HepG2 (cell line): ENCODE results near the gene DCP1B. TPM values are rescaled to one million over a fixed set of nuclear protein-coding genes. Genes with fewer than 3 reads are reported as not detected.
A peak's percentile ranks its signal among the peaks of the same experiment; 100 is the strongest.

Experiments
- ATAC-seq: fragments of 200-7000 bp; cut with Tn5 transposase; 3 replicates; pipeline ENCODE4 v1.9.1; 2020; ENCODE audit warnings: mild to moderate bottlenecking, moderate library complexity
- BruUV-seq: library from RNA; stranded (reverse); fragments of 400-500 nt; replicated peaks from 2 replicates; lab custom pipeline; 2021; lab: Mats Ljungman, UMichigan
- CTCF ChIA-PET: fragments of 300-600 bp; formaldehyde crosslinking; extraction: SDS; loops from one replicate; lab custom pipeline; 2021; ENCODE audit warnings: low total read pairs, inconsistent platforms, low intra/inter-chr PET ratio; lab: Yijun Ruan, JAX
- POLR2A ChIA-PET: fragments of 350-600 bp; sonication (Branson Sonifier 250); formaldehyde crosslinking; loops from one replicate; lab custom pipeline; 2020; ENCODE audit warnings: antibody characterized with exemption, inconsistent platforms; lab: Yijun Ruan, JAX
- DNase-seq: peaks from one replicate; pipeline ENCODE4 v3.0.0-alpha.2; 2015; ENCODE audit warnings: low spot score
- FAIRE-seq: peaks from 3 replicates; lab custom pipeline; 2011; peaks lifted over from hg19 to GRCh38; lab: Jason Lieb, UNC
- H2AFZ ChIP-seq: one replicate; pipeline ENCODE4 v1.6.1; 2011; ENCODE audit warnings: low read length, inconsistent platforms
- H3K27ac ChIP-seq: fragments of 300-600 bp; 3 replicates; pipeline ENCODE4 v1.8.0; 2011; ENCODE audit warnings: mixed run types, mild to moderate bottlenecking, mixed read lengths, low read length, inconsistent platforms; ENCODE audit not compliant: insufficient read depth; ENCODE audit errors: extremely low read length
- H3K27me3 ChIP-seq, 2 experiments: fragments of 200-600 bp in 1 of 2; 2 replicates in 1 of 2; 3 replicates in 1 of 2; pipeline versions ENCODE4 v1.6.0 to v1.8.0; 2011; ENCODE audit warnings: low read length in 2 of 2, mild to moderate bottlenecking in 2 of 2, moderate library complexity in 2 of 2, inconsistent platforms in 1 of 2; ENCODE audit not compliant: insufficient read depth in 2 of 2, control insufficient read depth in 1 of 2
- H3K36me3 ChIP-seq, 2 experiments: fragments of 200-600 bp in 1 of 2; replicated peaks in 1 of 2; 2 replicates in 1 of 2; 3 replicates in 1 of 2; pipeline versions ENCODE4 v1.5.1 to v1.8.0; 2011; ENCODE audit warnings: low read length in 2 of 2, inconsistent platforms in 1 of 2; ENCODE audit not compliant: insufficient read depth in 2 of 2, control insufficient read depth in 1 of 2
- H3K4me1 ChIP-seq: 2 replicates; pipeline ENCODE4 v1.5.1; 2012; ENCODE audit warnings: low read length, inconsistent platforms; ENCODE audit not compliant: insufficient read depth
- H3K4me2 ChIP-seq: 2 replicates; pipeline ENCODE4 v1.6.0; 2011; ENCODE audit warnings: low read depth, low read length, inconsistent platforms
- H3K4me3 ChIP-seq, 3 experiments: fragments of 200-600 bp in 1 of 3; sonication (generic), shearing (Covaris generic) in 1 of 3; replicated peaks in 1 of 3; 2 replicates each; pipeline ENCODE4 v1.5.1; 2011 to 2016; ENCODE audit warnings: low read length in 3 of 3, inconsistent platforms in 2 of 3, low read depth in 2 of 3, mild to moderate bottlenecking in 2 of 3, control low read depth in 1 of 3, mixed read lengths in 1 of 3; ENCODE audit not compliant: insufficient read depth in 1 of 3
- H3K79me2 ChIP-seq: one replicate; pipeline ENCODE4 v1.6.1; 2011; ENCODE audit warnings: low read length, inconsistent platforms; ENCODE audit not compliant: insufficient read depth
- H3K9ac ChIP-seq: 2 replicates; pipeline ENCODE4 v1.6.0; 2011; ENCODE audit warnings: mild to moderate bottlenecking, low read depth, low read length, inconsistent platforms; ENCODE audit not compliant: insufficient read depth
- H3K9me3 ChIP-seq: 2 replicates; pipeline ENCODE4 v1.5.1; 2012; ENCODE audit warnings: mild to moderate bottlenecking, low read length
- H4K20me1 ChIP-seq: 2 replicates; pipeline ENCODE4 v1.6.0; 2011; ENCODE audit warnings: inconsistent platforms, mild to moderate bottlenecking, low read length, moderate library complexity; ENCODE audit not compliant: insufficient read depth
- ATAD3A ChIP-seq: sonication (generic); formaldehyde crosslinking; IDR thresholded peaks from 2 replicates; pipeline ENCODE4 v1.4.0; 2020; ENCODE audit warnings: missing genetic modification reagents
- FOXP4 ChIP-seq: sonication (generic); formaldehyde crosslinking; IDR thresholded peaks from 2 replicates; pipeline ENCODE4 v1.4.0; 2020; ENCODE audit warnings: missing genetic modification reagents
- GTF2F1 ChIP-seq: fragments of 150-350 bp; IDR thresholded peaks from 2 replicates; pipeline ENCODE4 v1.6.1; 2014; ENCODE audit warnings: low read length
- NR2C2 ChIP-seq: sonication (generic); formaldehyde crosslinking; IDR thresholded peaks from 2 replicates; pipeline ENCODE4 v1.4.0; 2020; ENCODE audit warnings: missing genetic modification reagents, mild to moderate bottlenecking, moderate library complexity, borderline replicate concordance
- STAT5B ChIP-seq: sonication (generic); formaldehyde crosslinking; IDR thresholded peaks from 2 replicates; pipeline ENCODE4 v1.4.0; 2020; ENCODE audit warnings: missing genetic modification reagents
- TCF7 ChIP-seq: sonication (generic); IDR thresholded peaks from 2 replicates; pipeline ENCODE4 v1.6.1; 2016; ENCODE audit warnings: antibody characterized with exemption, low read depth
- THAP9 ChIP-seq: sonication (generic); formaldehyde crosslinking; IDR thresholded peaks from 2 replicates; pipeline ENCODE4; 2020; ENCODE audit warnings: missing genetic modification reagents, mild to moderate bottlenecking, borderline replicate concordance
- ZFP36L2 ChIP-seq: sonication (generic); formaldehyde crosslinking; IDR thresholded peaks from 2 replicates; pipeline ENCODE4 v1.4.0; 2020; ENCODE audit warnings: missing genetic modification reagents
- ZNF275 ChIP-seq: sonication (generic); formaldehyde crosslinking; IDR thresholded peaks from 2 replicates; pipeline ENCODE4 v1.8.0; 2022; ENCODE audit warnings: missing genetic modification reagents, mild to moderate bottlenecking, inconsistent platforms, borderline replicate concordance
- ZNF451 ChIP-seq: sonication (generic); formaldehyde crosslinking; IDR thresholded peaks from 2 replicates; pipeline ENCODE4 v1.5.0; 2020; ENCODE audit warnings: mild to moderate bottlenecking, missing genetic modification reagents
- ZNF512B ChIP-seq: sonication (generic); formaldehyde crosslinking; IDR thresholded peaks from 2 replicates; pipeline ENCODE4 v1.5.1; 2020; ENCODE audit warnings: missing genetic modification reagents, mild to moderate bottlenecking, borderline replicate concordance
- WGBS: methylation state at CpG from one replicate; pipeline ENCODE4 v1.1.6; 2017; ENCODE audit warnings: low lambda C conversion rate; 5-methylcytosine and 5-hydroxymethylcytosine counted together
- in situ Hi-C: cut with HindIII; loops from 2 replicates; pipeline ENCODE4 v1.10.0; 2017; ENCODE audit warnings: low pct_unique_long_range_greater_than_20kb; ENCODE audit not compliant: extremely low pct_ligation_motif_present
- intact Hi-C: fragments of 100-400 bp; cut with micrococcal nuclease; formaldehyde crosslinking; loops from one replicate; pipeline ENCODE4 v1.10.0; 2022; ENCODE audit not compliant: unreplicated experiment
- polyA plus RNA-seq, 8 experiments: library from polyadenylated mRNA; depleted of rRNA in 3 of 8; stranded (reverse) in 7 of 8; unstranded in 1 of 8; fragments of >200 nt; fragmentation: Illumina TruSeq in 4 of 8; extraction: Trizol in 4 of 8; gene quantifications; 2 replicates each; pipeline versions ENCODE4 v1.2.1 to v1.2.3, GENCODE V29; 2011 to 2016; ENCODE audit warnings: low read depth in 4 of 8, missing spikeins in 1 of 8, mixed read lengths in 1 of 8; ENCODE audit not compliant: insufficient read depth in 1 of 8
- total RNA-seq, 5 experiments: library from RNA; depleted of rRNA; stranded (reverse); fragments of >200 nt; fragmentation: Illumina TruSeq; extraction: Trizol; gene quantifications; 2 replicates each; pipeline ENCODE4 v1.2.3, GENCODE V29; 2016; ENCODE audit warnings: low read depth in 1 of 5

Gene DCP1B
- total and polyA plus RNA-seq, 2 of the 13 experiments (the other 11 are each of a cell fraction or from before 2014, with no cell fraction given), result 11.4 to 27.2 TPM

GRCh38 chr12:2034633-2035430 is 30.6 kb upstream of the DCP1B start (continued):
- TF ChIP-seq ZNF512B (CRISPR knock-in tag) (no peak), TCF7 (no peak), ZNF451 (CRISPR knock-in tag) (peak; percentile 86; the same call in 1 of the 2 replicates)

- H3K9me3 ChIP-seq, result no peaks in the 10 kb centered on the region
- ATAC-seq (no peak), DNase-seq (no peak), FAIRE-seq (no peak)
- WGBS, result 38% methylated on average over 8 of the region's 8 CpGs
- intact Hi-C loops, result no loop called here
- no peak overlapping the region for H3K27ac ChIP-seq
- ChIA-PET CTCF (no interaction called here), POLR2A (no interaction called here)
- peaks cover 13% of the 10 kb centered on the region for H3K4me1 ChIP-seq
- H4K20me1 ChIP-seq, result no peaks in the 10 kb centered on the region
- no peak overlapping the region for H2AFZ ChIP-seq
- in situ Hi-C loops, result loop anchor here (10.0 kb wide), 1 partner anchor 228 kb away; no protein-coding TSS in a partner anchor
- H3K4me3 ChIP-seq, result no peak overlapping the region
- no peak overlapping the region for H3K9ac ChIP-seq
- peaks cover 3 to 72% of the 10 kb centered on the region in 2 experiments; a peak in 4 of 5 replicates for H3K27me3 ChIP-seq
- no TSS peak for BruUV-seq
- H3K4me2 ChIP-seq, result no peak overlapping the region
- no peaks in the 10 kb centered on the region for H3K36me3 ChIP-seq
- no peaks in the 10 kb centered on the region for H3K79me2 ChIP-seq
- TF ChIP-seq ZNF275 (CRISPR knock-in tag) (no peak), THAP9 (CRISPR knock-in tag) (no peak), ATAD3A (CRISPR knock-in tag) (no peak), FOXP4 (CRISPR knock-in tag) (no peak), ZFP36L2 (CRISPR knock-in tag) (no peak), STAT5B (CRISPR knock-in tag) (no peak), NR2C2 (CRISPR knock-in tag) (no peak), GTF2F1 (no peak)
Observed at GRCh38 chr12:2032506-2032905, 28.2 kb upstream of the DCP1B start.
